Liver (tissue), 9 donors: ENCODE data around the gene TRIM52. TPM values are rescaled to one million over a fixed set of nuclear protein-coding genes. Genes with fewer than 3 reads are reported as not detected.

Experiments
- DNase-seq: peaks from one replicate; pipeline ENCODE4 v3.0.0-alpha.2; 2017; ENCODE audit warnings: low spot score
- H3K27ac ChIP-seq, 2 donors: one replicate each; pipeline ENCODE4 v1.7.0; 2013; ENCODE audit warnings: inconsistent platforms in 2 of 2, low read length in 2 of 2, control low read depth in 1 of 2, low read depth in 1 of 2, mild to moderate bottlenecking in 1 of 2
- H3K27me3 ChIP-seq, 4 donors: one replicate each; pipeline versions ENCODE4 v1.6.1 to v1.7.0; 2013; ENCODE audit warnings: low read length in 3 of 4, inconsistent platforms in 1 of 4, mild to moderate bottlenecking in 1 of 4, moderate library complexity in 1 of 4; ENCODE audit not compliant: control insufficient read depth in 4 of 4, insufficient read depth in 4 of 4
- H3K36me3 ChIP-seq, 4 donors: one replicate each; pipeline versions ENCODE4 v1.6.1 to v1.7.0; 2013; ENCODE audit warnings: low read length in 3 of 4, mild to moderate bottlenecking in 3 of 4, low read depth in 1 of 4, moderate library complexity in 1 of 4; ENCODE audit not compliant: control insufficient read depth in 4 of 4, insufficient read depth in 3 of 4
- H3K4me1 ChIP-seq, 4 donors: one replicate each; pipeline versions ENCODE4 v1.6.1 to v1.7.0; 2013; ENCODE audit warnings: low read length in 3 of 4, mild to moderate bottlenecking in 3 of 4, moderate library complexity in 1 of 4; ENCODE audit not compliant: control insufficient read depth in 4 of 4, insufficient read depth in 4 of 4
- H3K4me3 ChIP-seq, 3 donors: one replicate each; pipeline versions ENCODE4 v1.6.1 to v1.7.0; 2013; ENCODE audit warnings: low read length in 3 of 3, control low read depth in 1 of 3, low read depth in 1 of 3, mild to moderate bottlenecking in 1 of 3
- H3K9ac ChIP-seq, 2 donors: one replicate each; pipeline ENCODE4 v1.7.0; 2013; ENCODE audit warnings: low read length in 2 of 2, mild to moderate bottlenecking in 2 of 2, moderate library complexity in 2 of 2, control low read depth in 1 of 2, low read depth in 1 of 2
- H3K9me3 ChIP-seq, 4 donors: one replicate each; pipeline versions ENCODE4 v1.6.1 to v1.7.0; 2013; ENCODE audit warnings: low read length in 3 of 4; ENCODE audit not compliant: control insufficient read depth in 4 of 4
- CTCF ChIP-seq: fragments of 150-350 bp; IDR thresholded peaks from 2 replicates; pipeline ENCODE4 v1.5.1; 2017; ENCODE audit warnings: improper control_type of control experiment, low read depth, low read length; ENCODE audit not compliant: missing input control
- EGR1 ChIP-seq, 2 donors: IDR thresholded peaks; 2 replicates each; pipeline ENCODE4 v1.6.1; 2016 to 2018; ENCODE audit warnings: antibody characterized with exemption in 2 of 2, low read depth in 2 of 2
- FOXA1 ChIP-seq: IDR thresholded peaks from 2 replicates; pipeline ENCODE4 v1.6.1; 2016; ENCODE audit warnings: antibody characterized with exemption
- FOXA2 ChIP-seq: IDR thresholded peaks from 2 replicates; pipeline ENCODE4 v1.6.1; 2016; ENCODE audit warnings: antibody characterized with exemption
- GABPA ChIP-seq, 2 donors: IDR thresholded peaks in 1 of 2; conservative IDR thresholded peaks in 1 of 2; 2 replicates each; pipeline ENCODE4 v1.6.1; 2016; ENCODE audit warnings: antibody characterized with exemption in 2 of 2, mild to moderate bottlenecking in 1 of 2, moderate library complexity in 1 of 2
- HNF4A ChIP-seq, 2 donors: conservative IDR thresholded peaks; 2 replicates each; pipeline ENCODE4 v1.6.1; 2016; ENCODE audit warnings: antibody characterized with exemption in 2 of 2, mild to moderate bottlenecking in 2 of 2
- HNF4G ChIP-seq: IDR thresholded peaks from 2 replicates; pipeline ENCODE4 v1.6.1; 2016; ENCODE audit warnings: antibody characterized with exemption
- JUND ChIP-seq, 2 donors: IDR thresholded peaks; 2 replicates each; pipeline ENCODE4 v1.6.1; 2016; ENCODE audit warnings: antibody characterized with exemption in 2 of 2
- MAX ChIP-seq: IDR thresholded peaks from 2 replicates; pipeline ENCODE4 v1.6.1; 2016; ENCODE audit warnings: antibody characterized with exemption
- NR2F2 ChIP-seq: IDR thresholded peaks from 2 replicates; pipeline ENCODE4 v1.6.1; 2016; ENCODE audit warnings: antibody characterized with exemption
- RAD21 ChIP-seq, 2 donors: IDR thresholded peaks; 2 replicates each; pipeline ENCODE4 v1.6.1; 2016; ENCODE audit warnings: antibody characterized with exemption in 2 of 2, mild to moderate bottlenecking in 2 of 2
- RXRA ChIP-seq, 2 donors: IDR thresholded peaks; 2 replicates each; pipeline ENCODE4 v1.6.1; 2017 to 2018; ENCODE audit warnings: antibody characterized with exemption in 2 of 2, mild to moderate bottlenecking in 1 of 2
- TAF1 ChIP-seq: conservative IDR thresholded peaks from 2 replicates; pipeline ENCODE4 v1.6.1; 2016; ENCODE audit warnings: antibody characterized with exemption, mild to moderate bottlenecking
- YY1 ChIP-seq: IDR thresholded peaks from 2 replicates; pipeline ENCODE4 v1.6.1; 2016; ENCODE audit warnings: antibody characterized with exemption, mild to moderate bottlenecking
- WGBS: extraction: QIAGEN DNeasy Blood & Tissue Kit; methylation state at CpG from one replicate; pipeline ENCODE4 v1.1.7; 2013; 5-methylcytosine and 5-hydroxymethylcytosine counted together
- polyA plus RNA-seq, 2 donors: library from polyadenylated mRNA; stranded (reverse) in 1 of 2; unstranded in 1 of 2; fragments of 200-250 nt in 1 of 2; fragments of >200 nt in 1 of 2; fragmentation: Nextera tagmentation in 1 of 2; extraction: Ambion mirVana in 1 of 2; gene quantifications; one replicate each; pipeline versions ENCODE4 v1.2.1 to v1.2.3, GENCODE V29; 2013 to 2015
- total RNA-seq, 2 donors: library from RNA; depleted of rRNA; stranded (reverse); fragments of >200 nt; gene quantifications; one replicate each; pipeline ENCODE4 v1.2.3, GENCODE V29; 2014
- TF ChIP-seq, protein P1 (sequence below): IDR thresholded peaks from 2 replicates; pipeline ENCODE4 v1.6.1; 2016; ENCODE audit warnings: antibody characterized with exemption, mild to moderate bottlenecking
- TF ChIP-seq, protein P2 (sequence below): IDR thresholded peaks from 2 replicates; pipeline ENCODE4 v1.6.1; 2016; ENCODE audit warnings: antibody characterized with exemption
- TF ChIP-seq, protein P3 (sequence below): IDR thresholded peaks from 2 replicates; pipeline ENCODE4 v1.6.1; 2016; ENCODE audit warnings: antibody characterized with exemption
- donor health status: healthy.
- donor health status: healthy.
- donor health status: healthy.
- donor health status: healthy.
- donor health status: healthy.

Gene TRIM52
- total and polyA plus RNA-seq, 4 donors: 2.8 to 11.4 (median 6.3) TPM

GRCh38 chr5:181261320-181262049 is 542 bp upstream of the TRIM52 start:
- H3K27me3 ChIP-seq: no peaks in the 10 kb centered on the region
- no peaks in the 10 kb centered on the region for H3K9me3 ChIP-seq
- peak overlapping the region; percentile 83 to 92 (median 89) for H3K4me3 ChIP-seq
- H3K27ac ChIP-seq: peak overlapping the region; percentile 92 to 97
- TF ChIP-seq EGR1 (IDR thresholded peaks at IDR 0.05; ENCODE audit: low read depth in 2 of 2): no peak
- TF ChIP-seq HNF4G: no peak
- no peak for TF ChIP-seq FOXA1
- TF ChIP-seq MAX: no peak
- TF ChIP-seq, protein P1, sequence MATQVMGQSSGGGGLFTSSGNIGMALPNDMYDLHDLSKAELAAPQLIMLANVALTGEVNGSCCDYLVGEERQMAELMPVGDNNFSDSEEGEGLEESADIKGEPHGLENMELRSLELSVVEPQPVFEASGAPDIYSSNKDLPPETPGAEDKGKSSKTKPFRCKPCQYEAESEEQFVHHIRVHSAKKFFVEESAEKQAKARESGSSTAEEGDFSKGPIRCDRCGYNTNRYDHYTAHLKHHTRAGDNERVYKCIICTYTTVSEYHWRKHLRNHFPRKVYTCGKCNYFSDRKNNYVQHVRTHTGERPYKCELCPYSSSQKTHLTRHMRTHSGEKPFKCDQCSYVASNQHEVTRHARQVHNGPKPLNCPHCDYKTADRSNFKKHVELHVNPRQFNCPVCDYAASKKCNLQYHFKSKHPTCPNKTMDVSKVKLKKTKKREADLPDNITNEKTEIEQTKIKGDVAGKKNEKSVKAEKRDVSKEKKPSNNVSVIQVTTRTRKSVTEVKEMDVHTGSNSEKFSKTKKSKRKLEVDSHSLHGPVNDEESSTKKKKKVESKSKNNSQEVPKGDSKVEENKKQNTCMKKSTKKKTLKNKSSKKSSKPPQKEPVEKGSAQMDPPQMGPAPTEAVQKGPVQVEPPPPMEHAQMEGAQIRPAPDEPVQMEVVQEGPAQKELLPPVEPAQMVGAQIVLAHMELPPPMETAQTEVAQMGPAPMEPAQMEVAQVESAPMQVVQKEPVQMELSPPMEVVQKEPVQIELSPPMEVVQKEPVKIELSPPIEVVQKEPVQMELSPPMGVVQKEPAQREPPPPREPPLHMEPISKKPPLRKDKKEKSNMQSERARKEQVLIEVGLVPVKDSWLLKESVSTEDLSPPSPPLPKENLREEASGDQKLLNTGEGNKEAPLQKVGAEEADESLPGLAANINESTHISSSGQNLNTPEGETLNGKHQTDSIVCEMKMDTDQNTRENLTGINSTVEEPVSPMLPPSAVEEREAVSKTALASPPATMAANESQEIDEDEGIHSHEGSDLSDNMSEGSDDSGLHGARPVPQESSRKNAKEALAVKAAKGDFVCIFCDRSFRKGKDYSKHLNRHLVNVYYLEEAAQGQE: peak; percentile 34
- TF ChIP-seq, protein P2, sequence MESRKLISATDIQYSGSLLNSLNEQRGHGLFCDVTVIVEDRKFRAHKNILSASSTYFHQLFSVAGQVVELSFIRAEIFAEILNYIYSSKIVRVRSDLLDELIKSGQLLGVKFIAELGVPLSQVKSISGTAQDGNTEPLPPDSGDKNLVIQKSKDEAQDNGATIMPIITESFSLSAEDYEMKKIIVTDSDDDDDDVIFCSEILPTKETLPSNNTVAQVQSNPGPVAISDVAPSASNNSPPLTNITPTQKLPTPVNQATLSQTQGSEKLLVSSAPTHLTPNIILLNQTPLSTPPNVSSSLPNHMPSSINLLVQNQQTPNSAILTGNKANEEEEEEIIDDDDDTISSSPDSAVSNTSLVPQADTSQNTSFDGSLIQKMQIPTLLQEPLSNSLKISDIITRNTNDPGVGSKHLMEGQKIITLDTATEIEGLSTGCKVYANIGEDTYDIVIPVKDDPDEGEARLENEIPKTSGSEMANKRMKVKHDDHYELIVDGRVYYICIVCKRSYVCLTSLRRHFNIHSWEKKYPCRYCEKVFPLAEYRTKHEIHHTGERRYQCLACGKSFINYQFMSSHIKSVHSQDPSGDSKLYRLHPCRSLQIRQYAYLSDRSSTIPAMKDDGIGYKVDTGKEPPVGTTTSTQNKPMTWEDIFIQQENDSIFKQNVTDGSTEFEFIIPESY: no peak
- TF ChIP-seq HNF4A (conservative IDR thresholded peaks at IDR 0.05): no peak
- TF ChIP-seq NR2F2: no peak
- peak in 1 of 2 donors; percentile 24 for TF ChIP-seq RXRA (IDR thresholded peaks at IDR 0.05)
- TF ChIP-seq YY1: peak; percentile 61
- no peak for TF ChIP-seq RAD21 (IDR thresholded peaks at IDR 0.05)
- no peak for TF ChIP-seq FOXA2
- TF ChIP-seq, protein P3, sequence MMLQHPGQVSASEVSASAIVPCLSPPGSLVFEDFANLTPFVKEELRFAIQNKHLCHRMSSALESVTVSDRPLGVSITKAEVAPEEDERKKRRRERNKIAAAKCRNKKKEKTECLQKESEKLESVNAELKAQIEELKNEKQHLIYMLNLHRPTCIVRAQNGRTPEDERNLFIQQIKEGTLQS: no peak
- TF ChIP-seq JUND (IDR thresholded peaks at IDR 0.05): no peak
- TF ChIP-seq CTCF: no peak
- peak; percentile 72 for TF ChIP-seq TAF1
- peak in 1 of 2 donors; percentile 28 for TF ChIP-seq GABPA (IDR thresholded peaks at IDR 0.05 in 1 of 2, conservative IDR thresholded peaks at IDR 0.05 in 1 of 2)
- DNase-seq: peak; percentile 83
- peak overlapping the region; percentile 55 to 90 for H3K9ac ChIP-seq
- under 1% methylated on average over 59 of the region's 59 CpGs for WGBS
- no peaks in the 10 kb centered on the region for H3K36me3 ChIP-seq
- H3K4me1 ChIP-seq: peaks cover 3 to 37% (median 26%) of the 10 kb centered on the region in 4 donors
